DND-41 (cell line): ENCODE data around the gene TBC1D17.

Experiments
- CTCF ChIP-seq: IDR thresholded peaks from 2 replicates; pipeline ENCODE4 v1.5.1; 2012; ENCODE audit warnings: borderline replicate concordance, low read length, moderate library complexity, mild to moderate bottlenecking; ENCODE audit not compliant: poor library complexity, severe bottlenecking; ENCODE audit errors: extremely low read depth
- EZH2 ChIP-seq: IDR thresholded peaks from 3 replicates; pipeline ENCODE4 v1.6.1; 2012; ENCODE audit warnings: borderline replicate concordance, low read depth, mild to moderate bottlenecking, moderate library complexity, low read length, inconsistent platforms; ENCODE audit not compliant: severe bottlenecking

- TF ChIP-seq CTCF (no peak), EZH2 (no peak)
Measured at GRCh38 chr19:49878744-49879070, 1.2 kb downstream of the TBC1D17 start.
